GM19351 (cell line): ENCODE measurements around the gene PER1.
"Not testable (repeated sequence)": the region's sequence is repeated elsewhere in the genome, so short reads cannot be mapped to it uniquely, and the experiment has no call there.

Experiments used
- ATAC-seq: cut with Tn5 transposase; IDR thresholded peaks from one replicate; pipeline ENCODE4 v1.9.1; 2021; ENCODE audit warnings: mild to moderate bottlenecking, moderate library complexity; ENCODE audit not compliant: unreplicated experiment

PER1 gene

GRCh38 chr17:8173056-8173870 lies 21.1 kb upstream of the PER1 start:
- peak; percentile 79 for ATAC-seq

- not testable (repeated sequence) for ATAC-seq
Measured at GRCh38 chr17:8170186-8170585, 18.0 kb upstream of the PER1 start.

- no peak for ATAC-seq
Measured at GRCh38 chr17:8167526-8167925, 15.3 kb upstream of the PER1 start.

GRCh38 chr17:8166731-8167130 lies 14.5 kb upstream of the PER1 start:
- ATAC-seq = no peak

GRCh38 chr17:8164815-8165131 lies 12.6 kb upstream of the PER1 start:
- no peak for ATAC-seq

- no peak for ATAC-seq
Measured at GRCh38 chr17:8163978-8164814, 12.0 kb upstream of the PER1 start.

- peak; percentile 19 for ATAC-seq
Measured at GRCh38 chr17:8162997-8163977, 11.1 kb upstream of the PER1 start.

GRCh38 chr17:8162233-8162996 lies 10.2 kb upstream of the PER1 start, which contains the start of gene VAMP2:
Gene VAMP2, minus strand, starts transcription at chr17:8162948. Its CDS starts 69 bp downstream, at chr17:8162879.
- ATAC-seq = peak; percentile 51

- ATAC-seq = no peak
Measured at GRCh38 chr17:8161289-8162232, 9.4 kb upstream of the PER1 start.

- ATAC-seq = no peak
Measured at GRCh38 chr17:8160741-8161221, 8.6 kb upstream of the PER1 start.

GRCh38 chr17:8160224-8160577 lies 8.0 kb upstream of the PER1 start:
- no peak for ATAC-seq

GRCh38 chr17:8159459-8160223 lies 7.4 kb upstream of the PER1 start:
- ATAC-seq = no peak

GRCh38 chr17:8159032-8159400 lies 6.8 kb upstream of the PER1 start:
- no peak for ATAC-seq

- no peak for ATAC-seq
Measured at GRCh38 chr17:8158267-8159031, 6.2 kb upstream of the PER1 start.

- ATAC-seq = peak; percentile 78
Measured at GRCh38 chr17:8156246-8156992, 4.2 kb upstream of the PER1 start.

GRCh38 chr17:8155996-8156245 lies 3.7 kb upstream of the PER1 start:
- no peak for ATAC-seq
